Activated CD8-positive, alpha-beta memory T cell treated with anti-CD3 and anti-CD28 coated beads for 48 hours (primary cell): ENCODE data around the gene FTO.
"Not testable (repeated sequence)": the region's sequence is repeated elsewhere in the genome, so short reads cannot be mapped to it uniquely, and the experiment has no call there.

Experiments used
- DNase-seq, 3 experiments: peaks; one replicate each; pipeline ENCODE4 v3.0.0-alpha.2; 2020; ENCODE audit warnings: low read depth in 2 of 3, low spot score in 2 of 3

FTO gene

DNA sequence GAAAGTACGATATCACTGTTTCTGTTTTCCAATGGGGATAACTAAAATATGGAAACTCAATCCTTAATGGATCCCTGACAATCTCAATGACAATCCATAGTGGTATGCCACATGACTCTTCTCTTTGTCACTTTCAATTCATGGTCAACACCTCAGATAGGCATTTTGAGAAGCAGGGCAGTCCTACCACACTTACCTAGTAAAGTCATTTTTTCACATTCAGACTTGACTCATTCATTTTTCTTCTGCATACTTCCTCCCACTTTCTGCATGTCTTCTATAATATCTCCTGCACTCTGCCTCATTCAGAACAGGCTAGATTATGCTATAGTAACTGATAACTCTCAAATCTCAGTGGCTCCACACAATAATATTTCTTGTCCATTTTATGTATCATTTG is 117.5 kb downstream of the FTO start:
- no peak for DNase-seq

DNA sequence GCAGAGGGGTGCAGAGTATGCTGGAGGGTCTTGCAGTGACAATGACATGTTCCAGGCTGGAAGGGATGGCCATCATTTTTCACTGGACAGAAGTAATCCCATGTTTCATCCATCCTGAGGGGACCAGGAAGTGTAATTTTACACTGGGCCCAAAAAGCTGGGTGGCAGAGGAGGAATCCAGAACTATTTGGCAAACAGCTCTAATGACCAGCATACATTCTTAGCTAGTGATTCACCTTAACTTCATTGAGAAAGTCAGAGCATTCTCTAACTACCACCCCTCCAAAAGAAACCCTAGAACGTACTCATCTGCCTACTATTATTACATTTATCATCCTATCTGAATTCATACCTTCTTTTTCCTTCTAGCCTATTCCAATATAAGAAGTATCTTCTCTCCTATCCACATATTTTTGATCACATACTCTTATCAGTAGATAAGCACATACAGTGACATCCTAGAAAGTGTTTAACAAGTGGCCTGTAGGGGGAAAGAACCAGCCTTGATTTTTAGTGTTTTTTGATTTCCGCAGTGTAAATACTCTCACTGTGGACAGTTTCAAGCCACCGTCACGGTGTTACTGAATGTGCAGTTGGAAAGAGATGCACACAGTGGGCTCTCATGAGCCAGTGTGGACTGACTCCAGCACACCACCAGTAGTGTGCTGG is 118.1 kb downstream of the FTO start:
- DNase-seq = no peak

- DNase-seq = no peak
Observed at GRCh38 chr16:53822936-53823529, 119.1 kb downstream of the FTO start.

GRCh38 chr16:53826658-53827057 is 122.7 kb downstream of the FTO start:
- no peak for DNase-seq

- no peak for DNase-seq
Observed at GRCh38 chr16:53827741-53828140, 123.8 kb downstream of the FTO start.

DNA sequence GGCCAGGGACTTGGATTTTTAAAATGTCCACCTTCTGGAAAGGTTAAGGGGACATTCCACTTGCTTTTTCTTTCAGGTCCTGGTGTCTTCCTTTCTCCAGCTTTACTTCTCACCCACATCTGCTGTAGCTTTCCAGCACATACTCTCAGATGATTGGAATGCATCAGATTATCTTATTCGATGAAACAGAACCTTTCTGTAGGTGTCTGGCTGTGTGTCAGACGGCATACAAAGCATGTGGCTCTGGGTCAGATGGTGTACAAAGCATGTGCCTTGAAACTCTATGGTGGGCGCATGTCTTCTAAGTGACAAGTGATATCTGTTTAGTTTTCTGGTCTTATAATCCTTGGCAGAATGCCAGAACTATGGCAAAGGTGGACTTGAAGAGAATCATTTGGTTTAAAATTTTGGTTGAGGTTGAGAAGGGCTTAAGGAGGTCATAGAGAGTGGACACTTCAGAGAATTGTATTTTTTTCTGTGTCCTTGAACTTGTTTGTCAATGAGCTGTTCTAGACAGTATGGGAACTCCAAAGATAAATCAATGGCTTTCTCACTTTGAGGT is 125.3 kb downstream of the FTO start:
- no peak for DNase-seq

DNA sequence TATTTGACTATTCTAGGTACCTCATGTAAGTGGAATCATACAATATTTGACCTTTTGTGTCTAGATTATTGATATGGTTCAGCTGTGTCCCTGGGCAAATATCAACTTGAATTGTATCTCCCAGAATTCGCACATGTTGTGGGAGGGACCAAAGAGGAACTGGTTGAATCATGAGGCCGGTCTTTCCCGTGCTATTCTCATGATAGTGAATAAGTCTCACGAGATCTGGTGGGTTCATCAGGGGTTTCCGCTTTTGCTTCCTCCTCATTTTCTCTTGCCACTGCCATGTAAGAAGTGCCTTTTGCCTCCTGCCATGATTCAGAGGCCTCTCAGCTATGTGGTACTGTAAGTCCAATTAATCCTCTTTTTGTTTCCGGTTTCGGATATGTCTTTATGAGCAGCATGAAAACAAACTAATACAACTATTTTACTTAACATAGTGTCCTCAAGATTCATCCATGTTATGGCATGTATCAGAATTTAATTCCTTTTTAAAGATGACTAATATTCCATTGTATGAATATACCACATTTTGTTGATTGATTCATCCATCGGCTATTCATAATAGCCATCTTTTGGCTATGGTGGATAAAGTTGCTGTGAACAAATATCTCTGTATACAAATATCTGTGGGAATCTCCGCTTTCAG is 129.1 kb downstream of the FTO start:
- DNase-seq = no peak

DNA sequence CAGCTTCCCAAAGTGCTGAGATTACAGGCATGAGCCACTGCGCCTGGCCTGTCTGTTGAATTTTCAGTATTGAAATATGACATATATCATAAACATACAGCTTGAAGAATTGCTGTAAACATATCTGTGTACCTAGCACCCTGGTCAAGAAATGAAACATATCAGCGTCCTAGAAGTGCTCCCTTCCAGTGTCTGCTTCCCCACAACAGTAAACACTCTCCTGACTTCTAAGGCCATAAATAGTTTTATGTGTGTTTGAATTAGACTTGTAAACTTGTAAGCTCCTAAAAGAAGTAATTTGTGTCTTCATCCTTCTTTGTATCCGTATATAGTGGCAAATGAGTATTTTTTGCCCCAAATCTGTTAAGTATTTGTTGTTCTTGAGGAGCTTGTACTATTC is 132.2 kb downstream of the FTO start:
- DNase-seq = no peak

GRCh38 chr16:53836680-53837079 is 132.7 kb downstream of the FTO start:
- DNase-seq = no peak

DNA sequence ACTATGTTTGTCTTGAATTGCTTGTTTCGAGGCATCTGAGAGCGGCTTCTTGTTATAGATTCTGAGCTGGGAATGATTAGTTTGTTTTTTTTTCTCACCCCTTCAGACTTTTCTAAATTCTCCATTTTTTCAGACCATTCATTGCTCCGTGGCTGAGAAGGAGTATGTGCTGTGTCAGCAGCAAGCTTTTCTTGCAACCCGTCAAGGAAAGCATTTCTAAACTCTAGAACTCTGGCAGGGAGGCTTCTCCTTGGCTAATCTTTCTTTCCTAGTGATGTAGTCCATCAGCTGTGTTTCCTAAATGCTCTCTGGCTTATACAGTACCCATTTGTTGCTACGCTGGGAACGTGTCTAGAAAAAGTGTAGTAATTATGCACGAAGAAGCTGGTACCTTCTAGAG is 133.5 kb downstream of the FTO start:
- DNase-seq = no peak

GRCh38 chr16:53839150-53839549 is 135.2 kb downstream of the FTO start:
- DNase-seq = no peak

GRCh38 chr16:53840456-53840855 is 136.5 kb downstream of the FTO start:
- DNase-seq = no peak

- DNase-seq = no peak
Observed at GRCh38 chr16:53841884-53842283, 137.9 kb downstream of the FTO start.

DNA sequence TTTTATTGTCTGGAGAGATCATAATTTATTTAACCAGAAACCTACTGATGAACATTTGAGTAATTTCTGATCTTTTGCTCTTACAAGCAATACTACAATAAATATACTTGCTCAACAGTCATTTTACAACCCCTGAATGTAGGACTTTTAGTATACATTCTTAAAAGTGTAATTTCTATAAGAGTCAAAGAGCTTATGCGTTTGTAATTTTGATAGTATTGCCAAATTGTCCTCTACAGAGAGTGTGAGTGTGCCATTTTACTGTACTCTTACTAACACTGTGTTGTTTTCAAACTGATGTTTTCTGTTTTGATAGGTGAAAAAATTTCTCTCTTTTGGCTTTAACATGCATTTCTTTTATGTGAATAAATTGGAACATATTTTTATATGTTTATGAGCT is 139.1 kb downstream of the FTO start:
- no peak for DNase-seq

DNA sequence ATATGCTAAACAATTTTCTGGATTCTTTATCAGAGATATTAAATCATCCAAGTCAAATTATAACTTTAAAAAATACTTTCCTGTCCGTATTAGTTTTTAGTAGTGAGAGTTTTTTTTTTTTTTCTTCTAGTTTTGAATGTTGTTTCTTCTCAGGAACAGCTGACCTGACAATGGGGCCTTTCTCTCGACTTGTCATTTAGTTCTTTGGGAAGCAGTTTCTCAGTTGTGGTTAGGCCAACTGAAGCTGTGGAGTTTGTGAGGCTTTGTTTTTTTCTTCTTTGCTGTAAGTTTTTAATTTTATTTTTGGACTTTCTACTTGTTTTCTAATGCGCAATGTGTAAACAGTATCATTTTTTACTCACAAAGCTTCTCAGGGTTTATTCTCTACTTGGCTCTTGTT is 140.8 kb downstream of the FTO start:
- DNase-seq = no peak

- DNase-seq = not testable (repeated sequence)
Observed at GRCh38 chr16:53846549-53846948, 142.6 kb downstream of the FTO start.

DNA sequence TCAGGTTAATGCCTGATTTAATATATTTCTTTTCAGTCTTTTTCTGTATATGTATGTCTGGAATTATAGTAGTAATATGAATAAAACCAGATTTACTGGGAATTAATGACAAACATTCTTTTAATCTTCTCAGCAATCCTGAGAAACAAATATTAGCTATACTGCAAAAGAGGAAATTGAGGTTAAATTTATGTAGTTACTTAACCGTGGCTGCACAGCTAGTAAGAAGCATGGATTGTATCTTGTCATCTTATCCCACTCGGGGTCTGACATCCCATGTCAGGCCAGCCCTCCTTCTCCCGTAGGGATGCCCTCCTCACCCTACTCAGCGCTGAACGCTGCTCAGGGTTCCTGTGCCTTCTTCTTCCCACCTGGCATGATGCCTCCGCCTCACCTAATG is 143.0 kb downstream of the FTO start:
- no peak for DNase-seq

DNA sequence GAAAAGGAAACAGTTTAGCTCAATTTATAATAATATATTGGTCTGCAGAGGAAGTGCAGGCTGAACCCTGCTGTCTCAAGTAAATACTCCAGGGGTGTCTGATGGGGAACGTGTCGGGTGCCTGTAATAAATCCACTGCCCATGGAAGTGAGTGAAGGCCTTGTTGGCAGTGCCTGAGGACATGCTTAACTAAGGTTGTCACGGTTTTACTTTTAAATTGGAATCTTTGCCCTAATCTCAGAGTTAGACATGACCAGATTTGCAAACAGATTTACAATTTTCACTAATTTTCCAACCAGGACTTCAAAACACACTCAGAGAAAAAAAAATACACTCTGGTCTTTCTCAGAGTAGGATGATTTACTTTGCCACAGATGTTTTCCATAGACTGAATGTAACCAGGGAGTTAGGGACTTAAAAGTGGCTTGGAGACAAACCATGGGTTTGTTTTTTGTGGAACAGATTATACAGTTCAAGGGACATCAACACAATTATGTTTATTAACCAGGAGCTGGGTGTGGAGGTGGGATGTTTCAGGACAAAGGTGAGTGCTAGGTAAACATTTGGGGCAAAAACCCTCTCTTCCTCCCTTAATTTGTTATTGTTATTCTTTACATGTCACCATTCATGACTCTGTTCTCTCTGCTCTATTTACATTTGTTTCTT is 144.5 kb downstream of the FTO start:
- DNase-seq = no peak

- DNase-seq = no peak
Observed at GRCh38 chr16:53848950-53849349, 145.0 kb downstream of the FTO start.

GRCh38 chr16:53849585-53849984 is 145.6 kb downstream of the FTO start:
- DNase-seq = no peak

DNA sequence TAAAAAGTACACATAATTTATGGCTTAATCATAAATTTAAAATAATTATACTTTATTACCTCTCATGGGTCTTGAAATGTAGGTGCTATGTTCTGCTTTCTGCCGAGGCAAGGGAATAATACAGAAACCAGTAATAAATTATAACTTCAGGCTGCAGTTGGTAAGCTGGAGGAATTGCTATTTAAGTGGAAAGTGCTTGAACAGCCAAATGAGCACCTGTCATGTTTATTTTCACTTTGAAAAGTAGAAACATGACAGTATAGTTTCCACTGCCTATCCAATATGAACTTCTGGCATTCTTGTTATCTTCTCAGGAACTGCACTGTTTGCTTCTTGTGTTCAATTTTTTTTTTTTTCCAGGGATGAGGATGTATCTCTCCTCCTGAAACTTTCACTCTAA is 146.0 kb downstream of the FTO start:
- no peak for DNase-seq

GRCh38 chr16:53852678-53853077 is 148.7 kb downstream of the FTO start:
- DNase-seq = no peak
